Ovary (tissue), 3 donors: ENCODE results near the gene LGALS1.

Experiments used
- CTCF ChIP-seq, 3 donors: fragments of 450-650 bp in 2 of 3; fragments of 200-600 bp in 1 of 3; IDR thresholded peaks; one replicate each; pipeline versions ENCODE4 v1.5.1 to v1.8.0; 2016 to 2022; ENCODE audit warnings: antibody characterized with exemption in 3 of 3, mild to moderate bottlenecking in 1 of 3
- EP300 ChIP-seq: sonication (generic); formaldehyde crosslinking; IDR thresholded peaks from one replicate; pipeline ENCODE4 v1.6.1; 2017; ENCODE audit warnings: antibody characterized with exemption
- POLR2A ChIP-seq: fragments of 450-650 bp; IDR thresholded peaks from one replicate; pipeline ENCODE4 v1.6.1; 2017; ENCODE audit warnings: antibody characterized with exemption, mild to moderate bottlenecking, moderate library complexity
- donor health status: DM: no; HTN: no; CAD: no.

GRCh38 chr22:37709445-37709765, 34.0 kb downstream of the LGALS1 start:
- TF ChIP-seq CTCF (IDR thresholded peaks at IDR 0.05) (no peak), POLR2A (no peak), EP300 (no peak)
